Measurements from ENCODE around the gene PRKAG2.

GRCh38 chr7:151707105-151707469 is 169.8 kb downstream of the PRKAG2 start:
- TF ChIP-seq, protein P1, sequence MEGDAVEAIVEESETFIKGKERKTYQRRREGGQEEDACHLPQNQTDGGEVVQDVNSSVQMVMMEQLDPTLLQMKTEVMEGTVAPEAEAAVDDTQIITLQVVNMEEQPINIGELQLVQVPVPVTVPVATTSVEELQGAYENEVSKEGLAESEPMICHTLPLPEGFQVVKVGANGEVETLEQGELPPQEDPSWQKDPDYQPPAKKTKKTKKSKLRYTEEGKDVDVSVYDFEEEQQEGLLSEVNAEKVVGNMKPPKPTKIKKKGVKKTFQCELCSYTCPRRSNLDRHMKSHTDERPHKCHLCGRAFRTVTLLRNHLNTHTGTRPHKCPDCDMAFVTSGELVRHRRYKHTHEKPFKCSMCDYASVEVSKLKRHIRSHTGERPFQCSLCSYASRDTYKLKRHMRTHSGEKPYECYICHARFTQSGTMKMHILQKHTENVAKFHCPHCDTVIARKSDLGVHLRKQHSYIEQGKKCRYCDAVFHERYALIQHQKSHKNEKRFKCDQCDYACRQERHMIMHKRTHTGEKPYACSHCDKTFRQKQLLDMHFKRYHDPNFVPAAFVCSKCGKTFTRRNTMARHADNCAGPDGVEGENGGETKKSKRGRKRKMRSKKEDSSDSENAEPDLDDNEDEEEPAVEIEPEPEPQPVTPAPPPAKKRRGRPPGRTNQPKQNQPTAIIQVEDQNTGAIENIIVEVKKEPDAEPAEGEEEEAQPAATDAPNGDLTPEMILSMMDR (IDR thresholded peaks at IDR 0.05; ENCODE audit: insufficient read depth, low read length, poor library complexity, severe bottlenecking), result no peak
- TF ChIP-seq EZH2phosphoT487 (conservative IDR thresholded peaks at IDR 0.05; ENCODE audit: low read length), result no peak
